Fibroblast of peridontal ligament (primary cell): ENCODE results near the gene SCYGR5.
"Not testable (repeated sequence)": the region's sequence is repeated elsewhere in the genome, so short reads cannot be mapped to it uniquely, and the experiment has no call there.

Experiments
- DNase-seq: peaks from one replicate; pipeline ENCODE4 v3.0.0-alpha.2; 2010; ENCODE audit errors: extremely low read depth

SCYGR5 gene

DNA sequence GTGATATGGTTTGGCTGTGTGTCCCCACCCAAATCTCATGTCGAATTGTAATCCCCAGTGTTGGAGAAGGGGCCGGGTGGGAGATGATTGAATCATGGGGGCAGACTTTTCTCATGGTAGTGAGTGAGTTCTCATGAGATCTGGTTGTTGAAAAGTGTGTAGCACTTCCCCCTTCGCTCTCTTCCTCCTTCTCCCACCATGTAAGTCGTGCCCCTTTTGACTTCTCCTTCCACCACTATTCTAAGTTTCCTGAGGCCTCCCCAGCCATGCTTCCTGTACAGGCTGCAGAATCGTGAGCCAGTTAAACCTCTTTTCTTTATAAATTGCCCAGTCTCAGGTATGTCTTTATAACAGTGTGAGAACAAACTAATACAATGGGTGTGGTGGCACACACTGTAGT is 7.0 kb downstream of the SCYGR5 start:
- DNase-seq: not testable (repeated sequence)

- DNase-seq: no peak
These were observed 7.9 kb downstream of the SCYGR5 start for GRCh38 chr2:227674485-227674884.

- DNase-seq: no peak
These were observed 11.3 kb downstream of the SCYGR5 start for GRCh38 chr2:227677928-227678327.

- DNase-seq: no peak
These were observed 17.7 kb downstream of the SCYGR5 start for GRCh38 chr2:227684258-227684657.

GRCh38 chr2:227687189-227687588 is 20.6 kb downstream of the SCYGR5 start:
- DNase-seq: no peak

DNA sequence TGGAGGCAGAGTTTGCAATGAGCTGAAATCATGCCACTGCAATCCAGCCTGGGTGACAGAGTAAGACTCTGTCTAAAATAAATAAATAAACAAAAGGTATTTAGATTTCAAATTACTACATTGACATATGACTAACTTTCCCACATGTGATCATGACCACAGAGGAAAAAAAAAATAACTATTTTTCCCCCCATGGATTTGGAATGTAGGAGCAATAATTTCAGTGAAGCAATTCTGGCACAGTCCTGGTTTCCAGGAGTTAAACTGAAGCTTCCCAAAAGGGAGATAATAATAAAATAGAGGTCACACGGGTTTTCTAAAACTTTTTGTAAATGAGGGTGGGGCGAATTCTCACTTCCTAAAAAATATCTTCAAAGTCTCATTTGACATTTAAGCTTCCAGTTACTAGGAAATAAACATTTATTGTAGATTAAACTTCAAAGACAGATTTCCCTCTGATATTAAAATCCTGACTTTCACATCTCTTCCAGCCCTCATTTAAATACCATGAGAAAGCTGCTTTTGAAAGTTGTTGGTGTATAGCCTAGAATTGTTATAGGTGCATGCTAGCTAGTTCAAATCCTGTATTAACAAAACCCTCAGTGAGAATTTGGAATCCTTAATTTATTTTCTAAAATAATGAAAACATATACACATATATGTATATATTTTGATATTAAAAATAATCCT is 30.5 kb downstream of the SCYGR5 start:
- DNase-seq: no peak

DNA sequence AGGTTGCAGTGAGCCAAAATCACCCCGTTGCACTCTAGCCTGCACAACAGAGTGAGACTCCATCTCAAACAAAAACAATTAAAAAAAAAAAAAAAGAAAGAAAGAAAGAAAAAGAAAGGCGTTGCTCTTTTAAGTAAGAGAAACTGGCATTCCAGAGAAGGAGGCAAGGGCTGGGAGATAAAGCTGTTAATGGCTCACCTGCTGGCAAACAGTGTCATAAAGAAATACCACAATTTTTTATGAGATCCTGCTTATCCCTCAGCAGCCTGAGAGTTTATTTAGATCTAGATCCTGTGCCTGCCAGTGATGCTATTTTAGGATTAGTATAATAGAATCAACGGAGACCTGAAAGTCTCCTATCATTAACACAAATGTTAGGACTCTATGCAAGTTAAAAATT is 35.0 kb downstream of the SCYGR5 start:
- DNase-seq: no peak

DNA sequence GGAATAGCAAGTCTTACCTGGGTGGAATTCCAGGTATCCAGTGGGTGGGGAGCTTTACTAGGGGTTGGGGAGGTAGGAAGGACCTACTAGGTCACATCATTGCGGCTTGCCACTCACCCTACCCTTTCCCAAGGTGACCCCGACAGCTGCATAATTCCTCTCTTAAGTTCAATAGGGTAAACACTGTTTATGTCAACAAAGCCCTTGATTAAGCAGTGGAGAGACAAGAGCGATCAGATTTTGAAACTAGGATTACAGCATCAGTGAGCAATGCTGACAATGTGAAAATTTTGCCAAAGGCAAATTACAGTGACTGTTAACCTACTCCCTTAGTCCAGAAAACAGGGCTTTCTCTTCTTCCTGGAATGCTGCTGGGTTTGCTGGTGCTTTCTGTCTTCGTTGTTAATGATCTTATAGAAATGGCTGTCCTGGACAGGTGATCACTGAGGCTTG is 36.7 kb downstream of the SCYGR5 start:
- DNase-seq: peak; percentile 42

GRCh38 chr2:227703961-227704360 is 37.4 kb downstream of the SCYGR5 start:
- DNase-seq: peak; percentile 16

- DNase-seq: no peak
These were observed 40.3 kb downstream of the SCYGR5 start for GRCh38 chr2:227706859-227707258.

- no peak for DNase-seq
These were observed 40.8 kb downstream of the SCYGR5 start for GRCh38 chr2:227707390-227707789.

GRCh38 chr2:227710986-227711385 is 44.4 kb downstream of the SCYGR5 start:
- no peak for DNase-seq

- DNase-seq: no peak
These were observed 46.7 kb downstream of the SCYGR5 start for GRCh38 chr2:227713291-227713690.

DNA sequence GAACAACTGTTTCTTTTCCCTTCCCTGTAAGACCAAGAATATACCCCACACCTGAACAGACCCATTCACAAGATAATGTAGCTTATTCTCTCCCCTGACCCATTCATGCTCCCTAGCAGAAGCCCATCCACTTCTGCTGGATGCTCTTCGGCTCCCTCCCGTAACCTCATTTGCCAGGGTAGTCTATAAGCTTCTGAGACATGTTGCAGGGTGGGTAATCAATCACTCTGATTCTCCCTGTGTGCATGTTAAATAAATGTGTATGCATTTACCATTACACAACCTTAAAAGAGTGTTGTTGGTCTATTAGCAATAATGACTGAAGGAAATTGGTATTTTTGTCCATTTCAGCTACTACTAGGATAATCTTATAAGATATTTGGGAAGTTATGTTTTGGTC is 49.9 kb downstream of the SCYGR5 start:
- no peak for DNase-seq
